ENCODE measurements around the gene IGSF3. TPM values are rescaled to one million over a fixed set of nuclear protein-coding genes. Genes with fewer than 3 reads are reported as not detected.

The IGSF3 gene
- total and polyA plus RNA-seq, 2 donors (not counting 1 experiment from before 2014, with no cell fraction given): under 0.01 to 0.02 TPM

DNA sequence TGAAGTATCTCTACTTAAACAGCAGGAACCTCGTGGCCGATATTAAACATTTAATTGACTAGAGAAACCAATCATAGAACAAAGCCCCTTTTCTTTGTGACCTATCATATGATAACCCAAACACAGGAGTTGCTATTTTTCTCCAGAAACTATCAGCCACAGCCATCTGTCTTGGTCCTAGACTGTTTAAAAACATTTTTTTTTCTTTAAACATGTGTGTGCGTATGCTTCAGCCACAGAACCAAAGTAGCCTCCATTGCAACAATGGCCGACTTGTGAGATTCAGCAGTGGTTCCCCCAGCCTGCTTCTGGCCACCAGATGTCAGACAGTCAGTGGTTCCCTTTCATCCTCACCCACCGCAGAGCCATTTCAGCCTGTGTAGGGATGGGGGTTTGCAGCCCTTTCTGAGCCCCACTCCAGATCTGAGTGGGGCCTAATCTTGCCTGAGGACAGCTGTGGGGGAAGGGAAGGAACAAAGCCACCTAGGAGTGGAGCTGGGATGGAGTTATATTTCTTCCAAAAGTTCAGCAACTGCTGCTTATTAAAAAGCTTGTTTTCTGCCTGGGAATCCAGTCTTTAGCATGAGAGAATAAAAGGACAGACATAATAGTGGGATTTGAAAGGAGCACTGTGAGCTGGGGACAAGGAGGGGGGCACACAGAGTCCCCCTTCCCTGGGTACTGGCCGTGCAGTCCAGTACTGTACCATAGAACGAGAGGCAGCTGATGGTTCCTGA, 11.7 kb upstream of the IGSF3 start:
- H3K4me3 ChIP-seq (replicated peaks in 1 of 4; ENCODE audit: control extremely low read depth in 1 of 4, insufficient read depth in 1 of 4, low read depth in 3 of 4, low read length in 4 of 4): no peak overlapping the region
- H3K36me3 ChIP-seq (ENCODE audit: control insufficient read depth, insufficient read depth, low read length): no peaks in the 10 kb centered on the region
- no peaks in the 10 kb centered on the region for H3K79me2 ChIP-seq (ENCODE audit: control insufficient read depth, insufficient read depth, low read length)
- H3K4me2 ChIP-seq (ENCODE audit: extremely low read depth, insufficient read depth, low read length): no peak overlapping the region
- no peaks in the 10 kb centered on the region for H3K4me1 ChIP-seq (ENCODE audit: control insufficient read depth, extremely low read depth, insufficient read depth, low read length)
- H3K27ac ChIP-seq (ENCODE audit: insufficient read depth, low read length): no peak overlapping the region
- no peaks in the 10 kb centered on the region for H4K20me1 ChIP-seq (ENCODE audit: control insufficient read depth, extremely low read depth, insufficient read depth, low read length)
- TF ChIP-seq, protein P1, sequence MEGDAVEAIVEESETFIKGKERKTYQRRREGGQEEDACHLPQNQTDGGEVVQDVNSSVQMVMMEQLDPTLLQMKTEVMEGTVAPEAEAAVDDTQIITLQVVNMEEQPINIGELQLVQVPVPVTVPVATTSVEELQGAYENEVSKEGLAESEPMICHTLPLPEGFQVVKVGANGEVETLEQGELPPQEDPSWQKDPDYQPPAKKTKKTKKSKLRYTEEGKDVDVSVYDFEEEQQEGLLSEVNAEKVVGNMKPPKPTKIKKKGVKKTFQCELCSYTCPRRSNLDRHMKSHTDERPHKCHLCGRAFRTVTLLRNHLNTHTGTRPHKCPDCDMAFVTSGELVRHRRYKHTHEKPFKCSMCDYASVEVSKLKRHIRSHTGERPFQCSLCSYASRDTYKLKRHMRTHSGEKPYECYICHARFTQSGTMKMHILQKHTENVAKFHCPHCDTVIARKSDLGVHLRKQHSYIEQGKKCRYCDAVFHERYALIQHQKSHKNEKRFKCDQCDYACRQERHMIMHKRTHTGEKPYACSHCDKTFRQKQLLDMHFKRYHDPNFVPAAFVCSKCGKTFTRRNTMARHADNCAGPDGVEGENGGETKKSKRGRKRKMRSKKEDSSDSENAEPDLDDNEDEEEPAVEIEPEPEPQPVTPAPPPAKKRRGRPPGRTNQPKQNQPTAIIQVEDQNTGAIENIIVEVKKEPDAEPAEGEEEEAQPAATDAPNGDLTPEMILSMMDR (conservative IDR thresholded peaks at IDR 0.05 in 1 of 2, IDR thresholded peaks at IDR 0.05 in 1 of 2; ENCODE audit: low read depth in 1 of 2, low read length in 2 of 2): no peak
- TF ChIP-seq EZH2 (IDR thresholded peaks at IDR 0.05; ENCODE audit: low read length, missing control alignments): no peak
- H3K9ac ChIP-seq (ENCODE audit: insufficient read depth, low read length): no peak overlapping the region
- DNase-seq (ENCODE audit: low read depth in 2 of 2): no peak
- H2AFZ ChIP-seq (ENCODE audit: low read length): no peak overlapping the region
- H3K27me3 ChIP-seq (ENCODE audit: control insufficient read depth, insufficient read depth, low read length): no peaks in the 10 kb centered on the region
- H3K9me3 ChIP-seq (ENCODE audit: control insufficient read depth, insufficient read depth, low read depth, low read length): no peaks in the 10 kb centered on the region

DNA sequence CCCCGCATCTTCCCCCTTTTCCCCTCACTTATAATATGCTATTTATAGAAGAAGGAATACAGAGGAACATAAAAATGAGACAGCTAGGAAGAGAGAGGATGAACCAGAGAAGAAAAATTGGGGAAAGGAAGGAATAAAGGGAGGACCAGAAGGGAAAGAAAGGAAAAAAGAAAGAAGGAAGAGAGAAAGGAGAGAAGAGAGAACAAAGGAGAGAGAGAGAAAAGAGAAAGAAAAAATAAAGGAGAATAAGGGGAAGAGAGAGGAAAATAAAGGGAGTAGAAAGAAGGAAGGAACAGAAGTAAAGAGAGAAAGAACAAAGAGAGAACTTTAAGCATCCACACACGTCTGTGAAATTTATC, 11.2 kb upstream of the IGSF3 start:
- no peak overlapping the region for H3K4me3 ChIP-seq (replicated peaks in 1 of 4; ENCODE audit: control extremely low read depth in 1 of 4, insufficient read depth in 1 of 4, low read depth in 3 of 4, low read length in 4 of 4)
- no peak overlapping the region for H3K9ac ChIP-seq (ENCODE audit: insufficient read depth, low read length)
- TF ChIP-seq, protein P1 (conservative IDR thresholded peaks at IDR 0.05 in 1 of 2, IDR thresholded peaks at IDR 0.05 in 1 of 2; ENCODE audit: low read depth in 1 of 2, low read length in 2 of 2): no peak
- no peak for TF ChIP-seq EZH2 (IDR thresholded peaks at IDR 0.05; ENCODE audit: low read length, missing control alignments)
- H3K4me2 ChIP-seq (ENCODE audit: extremely low read depth, insufficient read depth, low read length): no peak overlapping the region
- DNase-seq (ENCODE audit: low read depth in 2 of 2): no peak
- no peaks in the 10 kb centered on the region for H3K36me3 ChIP-seq (ENCODE audit: control insufficient read depth, insufficient read depth, low read length)
- H3K27ac ChIP-seq (ENCODE audit: insufficient read depth, low read length): no peak overlapping the region
- no peaks in the 10 kb centered on the region for H3K79me2 ChIP-seq (ENCODE audit: control insufficient read depth, insufficient read depth, low read length)
- H3K9me3 ChIP-seq (ENCODE audit: control insufficient read depth, insufficient read depth, low read depth, low read length): no peaks in the 10 kb centered on the region
- no peaks in the 10 kb centered on the region for H4K20me1 ChIP-seq (ENCODE audit: control insufficient read depth, extremely low read depth, insufficient read depth, low read length)
- H3K4me1 ChIP-seq (ENCODE audit: control insufficient read depth, extremely low read depth, insufficient read depth, low read length): no peaks in the 10 kb centered on the region
- no peak overlapping the region for H2AFZ ChIP-seq (ENCODE audit: low read length)
- H3K27me3 ChIP-seq (ENCODE audit: control insufficient read depth, insufficient read depth, low read length): no peaks in the 10 kb centered on the region

DNA sequence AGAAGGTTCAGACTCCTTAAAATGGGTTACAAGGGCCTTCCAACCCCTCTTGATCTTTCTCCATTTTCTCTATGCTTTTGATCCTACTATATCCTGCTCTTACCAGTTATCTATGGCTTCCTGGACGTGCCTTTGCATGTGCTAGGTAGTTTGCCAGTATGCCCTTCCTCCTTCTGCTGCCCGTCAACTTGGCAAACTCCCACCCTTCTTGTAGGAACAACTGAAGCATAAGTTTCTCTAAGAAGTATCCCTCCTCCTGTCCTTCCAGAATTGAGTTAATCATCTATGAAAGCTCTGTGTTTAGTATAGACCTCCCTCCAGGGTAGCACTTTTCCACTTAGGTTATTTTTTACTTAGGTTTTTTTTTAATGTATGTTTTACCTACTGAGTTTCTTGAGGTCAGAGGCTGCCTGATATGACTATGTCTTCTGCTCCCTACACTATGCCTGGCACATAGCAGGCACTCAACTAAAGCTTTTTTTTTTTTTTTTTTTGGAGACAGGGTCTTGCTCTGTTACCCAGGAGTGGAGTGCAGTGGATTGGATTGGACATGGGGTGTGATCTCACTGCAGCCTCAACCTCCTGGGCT, 10.0 kb upstream of the IGSF3 start:
- DNase-seq (ENCODE audit: low read depth in 2 of 2): no peak
- no peaks in the 10 kb centered on the region for H3K79me2 ChIP-seq (ENCODE audit: control insufficient read depth, insufficient read depth, low read length)
- H3K4me1 ChIP-seq (ENCODE audit: control insufficient read depth, extremely low read depth, insufficient read depth, low read length): no peaks in the 10 kb centered on the region
- H3K36me3 ChIP-seq (ENCODE audit: control insufficient read depth, insufficient read depth, low read length): no peaks in the 10 kb centered on the region
- no peaks in the 10 kb centered on the region for H4K20me1 ChIP-seq (ENCODE audit: control insufficient read depth, extremely low read depth, insufficient read depth, low read length)
- no peaks in the 10 kb centered on the region for H3K27me3 ChIP-seq (ENCODE audit: control insufficient read depth, insufficient read depth, low read length)
- TF ChIP-seq, protein P1 (conservative IDR thresholded peaks at IDR 0.05 in 1 of 2, IDR thresholded peaks at IDR 0.05 in 1 of 2; ENCODE audit: low read depth in 1 of 2, low read length in 2 of 2): no peak
- no peak for TF ChIP-seq EZH2 (IDR thresholded peaks at IDR 0.05; ENCODE audit: low read length, missing control alignments)
- H3K4me3 ChIP-seq (replicated peaks in 1 of 4; ENCODE audit: control extremely low read depth in 1 of 4, insufficient read depth in 1 of 4, low read depth in 3 of 4, low read length in 4 of 4): no peak overlapping the region
- no peak overlapping the region for H3K27ac ChIP-seq (ENCODE audit: insufficient read depth, low read length)
- H3K9ac ChIP-seq (ENCODE audit: insufficient read depth, low read length): no peak overlapping the region
- H3K4me2 ChIP-seq (ENCODE audit: extremely low read depth, insufficient read depth, low read length): no peak overlapping the region
- H3K9me3 ChIP-seq (ENCODE audit: control insufficient read depth, insufficient read depth, low read depth, low read length): no peaks in the 10 kb centered on the region
- H2AFZ ChIP-seq (ENCODE audit: low read length): no peak overlapping the region
